Thyroid gland (tissue), 4 donors: ENCODE results near the gene LRRC51.
A peak's percentile ranks its signal among the peaks of the same experiment; 100 is the strongest.

ENCODE experiments used
- CTCF ChIP-seq, 6 experiments: fragments of 200-600 bp in 3 of 6; fragments of 450-650 bp in 3 of 6; sonication (generic) in 3 of 6; IDR thresholded peaks; one replicate each; pipeline ENCODE4 v1.5.1; 2016 to 2019; ENCODE audit warnings: antibody characterized with exemption in 6 of 6, mild to moderate bottlenecking in 2 of 6, inconsistent platforms in 1 of 6, moderate library complexity in 1 of 6
- POLR2A ChIP-seq, 2 donors: fragments of 450-650 bp; IDR thresholded peaks; one replicate each; pipeline ENCODE4 v1.6.1; 2017; ENCODE audit warnings: antibody characterized with exemption in 2 of 2, mild to moderate bottlenecking in 2 of 2, moderate library complexity in 1 of 2

GRCh38 chr11:72111300-72112142 lies 30.9 kb downstream of the LRRC51 start:
- TF ChIP-seq CTCF (IDR thresholded peaks at IDR 0.05) (peak in 1 of 6 experiments; percentile 10), POLR2A (IDR thresholded peaks at IDR 0.05) (no peak)
